GM18526 (cell line): ENCODE measurements around the gene HSBP1L1.

ENCODE experiments used
- POLR2A ChIP-seq: IDR thresholded peaks from 3 replicates; pipeline ENCODE4 v1.6.1; 2011; ENCODE audit not compliant: insufficient read length; ENCODE audit errors: extremely low read depth

Gene HSBP1L1

DNA sequence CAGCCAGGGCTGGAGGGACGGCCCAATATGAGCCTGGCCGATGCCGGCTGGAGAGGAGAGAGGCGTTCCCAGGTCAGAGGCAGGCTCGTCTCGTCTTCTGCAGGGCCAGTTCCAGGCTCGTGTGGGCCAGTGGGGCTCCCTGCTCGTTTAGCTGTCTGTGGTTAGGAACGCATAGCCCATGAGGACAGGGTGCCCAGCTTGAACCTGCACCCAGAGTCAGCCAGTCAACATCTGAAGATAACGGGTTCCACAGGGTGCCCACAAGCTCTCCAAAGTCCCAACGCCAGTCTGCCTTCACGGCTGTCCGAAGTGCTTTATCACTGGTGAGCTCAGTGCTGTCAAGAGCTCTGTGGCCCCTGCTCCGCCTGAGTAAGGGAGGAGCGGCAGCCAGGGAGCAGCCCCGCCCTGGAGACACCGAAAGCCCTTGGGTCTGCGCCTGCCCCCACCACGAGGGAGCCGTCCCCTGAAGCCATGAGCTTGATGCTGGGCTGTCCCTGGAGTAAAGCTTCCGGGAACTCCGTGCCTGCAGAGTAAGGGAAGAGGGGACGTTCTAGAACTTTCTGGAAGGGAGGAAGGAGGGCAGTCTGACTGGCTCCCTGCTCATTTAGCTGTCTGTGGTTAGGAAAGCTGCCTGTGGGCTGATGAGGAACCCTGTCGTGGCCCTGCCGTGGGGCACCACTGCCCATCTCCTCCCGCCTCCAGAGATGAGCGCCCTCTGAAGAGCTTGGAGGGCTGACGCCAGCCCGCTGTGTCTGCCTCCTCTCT lies 2.7 kb upstream of the HSBP1L1 start:
- TF ChIP-seq POLR2A = no peak

DNA sequence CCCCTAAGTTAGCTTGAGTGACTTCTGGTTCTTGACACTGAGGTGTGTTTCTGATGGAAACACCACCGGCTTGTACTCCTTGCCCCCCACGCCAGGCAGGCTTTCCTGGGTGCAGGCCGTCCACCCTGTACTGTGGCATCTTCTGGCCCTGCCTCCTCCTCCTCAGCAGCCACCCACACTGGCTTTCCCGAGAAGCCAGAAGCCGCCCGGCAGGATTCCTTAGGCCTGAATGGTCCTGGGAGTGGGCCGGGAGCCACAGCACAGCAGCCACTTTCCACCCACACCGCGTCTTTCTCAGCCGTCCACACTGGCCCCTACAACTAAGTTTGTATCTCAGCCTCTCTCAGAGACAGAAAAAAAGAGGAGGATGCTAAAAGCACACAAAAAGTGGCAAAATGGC lies 2.1 kb upstream of the HSBP1L1 start:
- no peak for TF ChIP-seq POLR2A

DNA sequence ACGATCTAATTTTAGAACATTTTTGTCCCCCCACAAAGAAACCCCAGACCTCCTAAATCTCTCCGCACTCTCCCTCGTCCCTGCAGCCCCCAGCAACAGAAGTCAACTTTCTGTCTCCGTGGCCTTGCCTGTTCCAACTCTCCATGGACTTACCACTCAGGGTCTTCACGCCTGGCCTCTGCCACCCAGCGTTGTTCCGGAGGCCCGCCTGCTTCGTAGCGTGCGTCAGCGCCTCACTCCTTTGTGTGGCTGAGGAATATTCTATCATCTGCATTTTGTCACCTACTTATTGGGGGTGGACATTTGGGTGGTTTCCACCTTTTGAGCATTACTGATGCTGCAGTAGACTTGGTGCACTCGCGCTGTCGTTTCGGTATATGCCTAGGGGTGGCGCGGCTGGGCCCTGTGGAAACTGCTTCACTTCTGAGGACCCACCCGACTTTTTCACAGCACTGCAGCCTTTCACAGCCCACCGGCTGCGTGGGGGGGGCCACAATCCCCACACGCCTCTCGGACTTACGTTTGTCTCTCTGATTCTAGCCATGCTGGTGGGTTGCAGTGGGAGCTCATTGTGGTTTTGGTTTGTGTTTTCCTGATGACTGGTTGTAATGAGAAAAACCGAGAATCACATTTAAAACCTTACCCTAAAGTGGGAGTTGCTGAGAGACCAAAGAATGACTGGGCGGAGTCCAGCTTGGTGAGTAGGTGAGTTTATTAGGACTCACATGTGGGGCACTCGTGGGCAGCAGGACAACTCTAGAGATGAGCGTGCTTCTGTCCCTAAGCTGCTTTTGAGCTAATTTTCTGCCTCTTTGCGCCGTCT lies 1.4 kb upstream of the HSBP1L1 start:
- TF ChIP-seq POLR2A = no peak

DNA sequence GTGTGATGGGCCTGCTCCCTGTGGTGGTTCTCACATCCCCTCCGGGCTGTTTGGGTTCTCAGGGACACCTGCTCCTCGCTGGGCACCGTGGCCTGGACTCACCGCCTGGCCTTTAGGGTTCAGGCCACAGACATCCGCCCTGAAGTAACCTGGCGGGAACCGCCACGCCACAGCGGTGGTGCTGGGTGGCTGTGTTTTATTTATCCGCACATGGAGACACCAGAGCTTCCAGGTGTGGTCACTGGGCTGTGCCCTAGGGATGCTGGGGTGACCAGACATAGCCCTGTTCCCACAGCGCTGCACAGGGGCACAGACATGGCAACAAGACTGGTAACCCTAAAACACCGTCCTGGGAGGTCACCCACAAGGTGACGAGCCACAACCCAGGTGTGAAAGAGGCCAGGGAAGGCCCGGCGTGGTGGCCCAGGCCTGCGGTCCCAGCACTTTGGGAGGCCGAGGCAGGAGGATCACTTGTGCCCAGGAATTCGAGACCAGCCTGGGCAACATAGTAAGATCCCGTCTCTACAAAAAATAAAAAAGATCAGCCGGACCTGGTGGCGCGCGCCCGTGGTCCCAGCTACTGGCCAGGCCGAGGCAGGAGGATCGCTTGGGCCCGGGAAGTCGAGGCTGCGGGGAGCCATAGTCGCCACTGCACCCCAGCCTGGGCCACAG lies 649 bp upstream of the HSBP1L1 start:
- no peak for TF ChIP-seq POLR2A

DNA sequence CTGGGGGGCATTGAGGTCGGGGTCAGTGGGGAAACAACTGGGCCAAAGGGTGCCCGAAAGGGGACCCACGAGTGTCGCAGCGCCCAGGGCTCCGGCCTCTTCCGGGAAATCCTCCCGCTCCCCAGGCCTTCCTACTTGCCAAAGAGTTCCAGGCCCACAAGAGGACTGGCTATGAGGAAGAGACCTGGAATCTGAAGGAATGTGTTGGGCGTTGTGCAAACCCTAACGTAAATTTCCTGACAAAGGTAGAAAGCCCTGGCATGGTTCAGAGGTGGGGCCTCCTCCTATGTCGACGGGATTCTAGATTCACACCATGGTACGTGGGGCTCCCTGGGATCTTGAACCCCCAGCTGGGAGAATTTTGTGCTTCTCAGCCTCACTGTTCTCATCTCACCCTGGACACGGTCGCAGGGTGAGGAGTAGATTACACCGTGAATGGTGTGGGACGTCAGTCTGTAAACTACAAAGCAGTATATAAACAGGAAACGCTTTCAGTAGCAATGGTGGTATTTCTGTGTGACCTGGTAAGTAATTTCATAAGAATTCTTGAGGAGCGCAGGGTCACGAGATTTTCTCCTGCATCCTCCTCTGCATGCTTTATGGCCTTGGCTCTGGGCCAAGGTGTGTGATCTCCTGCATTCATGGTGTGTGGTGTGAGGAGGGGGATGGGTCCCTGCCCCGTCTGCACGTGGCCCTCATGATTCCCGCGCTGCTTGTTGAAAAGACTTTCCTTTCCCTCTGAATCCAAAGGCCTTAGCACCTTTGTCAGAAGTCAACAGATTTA lies 868 bp downstream of the HSBP1L1 start:
- TF ChIP-seq POLR2A = no peak

DNA sequence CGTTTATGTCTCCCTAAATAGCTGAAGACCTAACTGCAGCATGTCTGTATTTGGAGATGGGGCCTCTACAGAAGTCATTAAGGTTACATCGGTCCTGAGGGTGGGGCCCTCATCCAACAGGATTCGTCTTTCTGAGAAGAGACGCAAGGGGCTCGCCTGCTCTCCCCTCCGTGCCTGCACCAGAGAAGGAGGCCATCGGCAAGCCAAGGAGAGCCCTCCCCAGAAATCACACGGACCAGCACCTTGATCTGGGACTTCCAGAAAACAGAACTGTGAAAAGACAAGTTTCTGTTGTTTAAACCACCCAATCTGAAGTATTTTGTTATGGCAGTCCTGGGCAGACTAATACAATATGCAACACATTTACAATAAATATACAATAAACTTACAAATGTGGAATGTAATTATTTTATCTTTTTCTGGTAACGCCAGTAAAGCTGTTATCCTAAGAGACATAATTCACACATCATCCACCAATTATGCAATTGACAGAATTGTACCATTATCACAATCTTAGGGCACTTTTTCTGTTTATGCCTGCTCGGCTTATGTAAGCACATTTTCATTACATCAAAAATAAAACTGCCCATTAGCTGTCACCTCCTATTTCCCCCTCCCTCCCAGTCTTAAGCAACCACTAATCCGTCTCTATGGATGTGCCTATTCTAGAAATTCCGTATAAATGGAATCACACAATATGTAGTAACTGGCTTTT lies 6.1 kb downstream of the HSBP1L1 start:
- no peak for TF ChIP-seq POLR2A

DNA sequence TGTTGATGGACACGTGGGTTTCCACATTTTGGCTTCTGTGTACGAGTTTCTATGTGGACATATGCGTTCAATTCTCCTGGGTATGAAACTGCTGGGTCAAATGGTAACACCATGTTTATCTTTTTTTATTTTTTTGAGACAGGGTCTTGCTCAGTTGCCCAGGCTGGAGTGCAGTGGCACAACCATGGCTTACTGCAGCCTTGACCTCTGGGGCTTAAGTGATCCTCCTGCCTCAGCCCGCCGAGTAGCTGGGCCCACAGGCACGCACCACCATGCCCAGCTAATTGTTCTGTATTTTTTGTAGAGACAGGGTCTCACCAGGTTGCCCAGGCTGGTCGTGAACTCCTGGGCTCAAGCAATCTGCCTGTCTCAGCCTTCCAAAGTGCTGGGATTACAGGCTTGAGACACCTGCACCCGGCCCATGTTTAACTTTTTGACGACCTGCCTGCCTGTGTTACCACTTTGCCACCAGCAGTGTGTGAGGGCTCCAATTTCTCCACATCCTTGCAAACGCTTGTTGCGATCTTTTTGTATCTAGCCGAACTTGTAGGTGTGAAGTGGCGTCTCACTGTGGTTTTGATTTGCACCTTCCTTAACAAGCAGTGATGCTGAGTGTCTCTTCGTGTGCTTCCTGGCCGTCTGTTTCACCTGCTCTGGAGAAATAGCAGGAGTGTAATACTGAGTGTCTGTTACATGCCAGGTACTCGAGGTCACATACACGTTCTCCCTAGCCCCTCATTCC lies 6.9 kb downstream of the HSBP1L1 start:
- TF ChIP-seq POLR2A = no peak

DNA sequence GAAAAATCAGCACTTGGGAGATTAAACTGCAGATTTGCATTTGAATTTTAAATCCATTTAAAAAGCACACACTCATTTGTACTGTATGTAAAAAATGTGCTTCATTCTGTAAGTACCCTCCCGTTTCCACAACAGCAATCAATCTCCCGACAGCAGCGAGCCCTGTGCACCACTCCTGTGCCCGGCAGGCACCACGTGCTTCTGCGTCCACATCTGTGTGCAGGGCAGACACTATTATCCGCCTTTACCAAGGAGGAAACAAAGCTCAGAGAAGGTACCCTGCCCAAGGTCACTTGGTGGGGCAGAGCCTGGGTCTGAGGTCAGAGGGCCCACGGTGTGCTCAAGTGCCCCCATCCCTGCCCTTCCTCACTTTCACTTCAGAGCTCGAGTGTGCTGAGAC lies 7.5 kb downstream of the HSBP1L1 start:
- no peak for TF ChIP-seq POLR2A

DNA sequence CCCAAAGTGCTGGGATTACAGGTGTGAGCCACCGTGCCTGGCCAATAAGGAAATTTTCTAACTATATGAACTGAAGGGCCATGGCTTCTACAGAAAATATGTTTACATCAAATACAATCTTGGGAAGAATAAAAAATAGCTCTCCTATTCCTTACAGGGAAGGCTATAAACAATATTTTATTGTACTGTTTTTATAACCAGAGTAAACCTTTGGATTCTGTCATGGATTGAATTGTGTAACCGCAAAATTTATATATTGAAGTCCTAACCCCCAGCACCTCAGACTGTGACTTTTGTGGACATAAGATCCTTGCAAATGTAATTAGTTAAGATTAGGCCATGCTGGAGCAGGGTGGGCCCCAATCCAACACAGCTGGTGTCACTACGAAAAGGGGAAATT lies 8.3 kb downstream of the HSBP1L1 start:
- no peak for TF ChIP-seq POLR2A

DNA sequence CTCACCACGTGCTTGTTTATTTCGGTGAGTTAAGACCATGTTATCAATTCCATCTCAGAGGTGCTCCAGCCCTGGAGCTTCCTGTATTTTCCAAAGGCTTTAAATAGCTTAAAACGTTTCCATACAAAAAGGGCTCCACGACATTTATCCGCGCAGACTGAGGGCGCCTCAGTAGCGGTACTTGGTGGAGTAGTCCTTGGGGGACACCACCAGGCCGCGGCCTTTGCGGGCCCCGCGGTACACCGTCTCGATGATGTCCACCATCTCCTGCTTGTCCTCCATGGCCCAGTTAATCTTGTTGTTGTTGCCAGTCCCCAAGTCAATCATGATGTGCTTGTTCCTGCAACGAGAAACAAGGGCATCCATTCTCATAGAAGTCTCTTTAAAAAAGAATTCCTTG lies 9.1 kb downstream of the HSBP1L1 start:
- TF ChIP-seq POLR2A = no peak

DNA sequence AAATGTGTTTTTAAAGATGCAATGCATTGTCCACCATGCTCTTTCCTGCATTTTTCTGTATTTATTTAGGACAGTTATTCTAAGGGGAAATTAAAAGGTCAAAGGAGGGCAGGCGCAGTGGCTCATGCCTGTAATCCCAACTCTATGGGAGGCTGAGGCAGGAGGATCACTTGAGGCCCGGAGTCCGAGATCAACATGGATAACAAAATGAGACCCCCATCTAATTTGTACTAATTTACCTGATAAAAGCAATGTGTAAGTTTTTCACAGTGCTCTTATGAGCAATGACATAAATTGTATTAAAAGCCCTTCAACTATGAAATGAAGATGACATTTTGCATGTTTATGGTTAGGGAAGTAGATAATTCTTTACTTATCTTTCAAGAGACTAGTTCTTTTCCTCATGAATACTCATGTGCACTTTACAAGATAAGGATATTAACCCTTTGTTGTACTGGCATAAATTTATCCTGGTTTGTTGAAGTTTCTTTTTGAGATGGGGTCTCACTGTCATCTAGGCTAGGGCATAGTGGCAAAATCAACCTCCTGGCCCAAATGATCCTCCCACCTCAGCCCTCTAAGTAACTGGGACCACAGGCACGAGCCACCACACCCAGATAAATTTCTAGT lies 9.7 kb downstream of the HSBP1L1 start:
- TF ChIP-seq POLR2A = no peak

DNA sequence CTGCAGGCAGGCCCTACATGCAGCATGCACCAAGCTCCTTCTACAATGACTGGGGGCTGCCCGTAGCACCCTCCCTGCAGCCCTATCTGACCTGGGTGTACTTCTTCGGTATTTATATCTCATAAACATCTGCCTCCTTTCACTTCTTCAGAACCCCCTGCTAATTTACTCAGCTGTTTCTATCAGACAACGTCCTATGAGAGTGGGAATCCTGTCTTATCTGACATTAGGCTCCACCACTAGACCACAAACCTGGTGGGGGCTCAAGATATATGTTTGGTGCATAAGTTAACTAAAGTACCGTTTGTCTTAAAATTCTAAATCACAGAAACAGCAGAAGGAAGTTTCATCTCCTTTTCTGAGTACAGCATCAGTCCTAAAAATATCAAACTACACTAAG lies 10.6 kb downstream of the HSBP1L1 start:
- TF ChIP-seq POLR2A = no peak

DNA sequence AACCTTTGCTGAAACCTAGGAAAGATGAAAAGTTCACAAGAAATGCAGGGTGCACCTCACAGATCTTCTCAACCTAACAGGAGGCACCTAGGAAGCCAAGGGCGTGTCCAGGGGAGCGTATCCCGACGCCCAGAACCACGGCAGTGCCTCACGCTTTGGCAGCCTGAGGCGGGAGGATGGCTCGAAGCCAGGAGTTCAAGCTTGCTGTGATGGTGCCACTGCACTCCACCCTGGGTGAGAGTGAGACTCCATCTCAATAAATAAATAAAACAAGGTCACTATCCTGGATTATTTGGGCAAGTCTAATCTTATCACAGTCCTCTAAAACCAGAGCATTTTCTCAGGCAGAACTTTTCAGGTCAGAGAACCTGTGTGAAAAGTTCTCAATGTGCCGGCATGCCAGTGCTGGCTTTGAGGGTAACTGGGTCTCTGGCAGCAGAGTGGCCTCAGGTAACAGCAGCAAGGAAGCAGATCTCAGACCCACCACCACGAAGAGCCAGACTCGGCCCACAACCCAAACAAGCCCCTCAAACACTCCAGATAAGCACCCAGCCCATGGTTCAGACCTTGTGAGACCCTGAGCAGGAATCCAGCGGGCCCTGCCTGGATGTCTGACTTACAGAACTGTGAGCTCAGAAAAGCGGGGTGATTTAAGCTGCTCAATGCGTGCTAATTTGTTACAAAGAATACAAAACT lies 11.7 kb downstream of the HSBP1L1 start:
- no peak for TF ChIP-seq POLR2A
